ENCODE data around the gene TBC1D19.

The TBC1D19 gene

GRCh38 chr4:26729027-26729426, 145.1 kb downstream of the TBC1D19 start:
- DNase-seq (ENCODE audit: low read depth in 2 of 3, low spot score in 2 of 3) = no peak

GRCh38 chr4:26729547-26729946, 145.7 kb downstream of the TBC1D19 start:
- no peak for DNase-seq (ENCODE audit: low read depth in 2 of 3, low spot score in 2 of 3)

GRCh38 chr4:26731351-26732035, 147.6 kb downstream of the TBC1D19 start:
- DNase-seq (ENCODE audit: low read depth in 2 of 3, low spot score in 2 of 3) = no peak

- no peak for DNase-seq (ENCODE audit: low read depth in 2 of 3, low spot score in 2 of 3)
These were observed 148.5 kb downstream of the TBC1D19 start for GRCh38 chr4:26732356-26732755.

GRCh38 chr4:26736621-26737020, 152.7 kb downstream of the TBC1D19 start:
- no peak for DNase-seq (ENCODE audit: low read depth in 2 of 3, low spot score in 2 of 3)

GRCh38 chr4:26737385-26737784, 153.5 kb downstream of the TBC1D19 start:
- DNase-seq (ENCODE audit: low read depth in 2 of 3, low spot score in 2 of 3) = no peak

GRCh38 chr4:26741491-26741871, 157.6 kb downstream of the TBC1D19 start:
- DNase-seq (ENCODE audit: low read depth in 2 of 3, low spot score in 2 of 3) = no peak

- no peak for DNase-seq (ENCODE audit: low read depth in 2 of 3, low spot score in 2 of 3)
These were observed 162.9 kb downstream of the TBC1D19 start for GRCh38 chr4:26746802-26747213.

- DNase-seq (ENCODE audit: low read depth in 2 of 3, low spot score in 2 of 3) = no peak
These were observed 164.9 kb downstream of the TBC1D19 start for GRCh38 chr4:26748811-26749210.

- DNase-seq (ENCODE audit: low read depth in 2 of 3, low spot score in 2 of 3) = no peak
These were observed 166.0 kb downstream of the TBC1D19 start for GRCh38 chr4:26749867-26750266.

GRCh38 chr4:26751004-26751403, 167.1 kb downstream of the TBC1D19 start:
- no peak for DNase-seq (ENCODE audit: low read depth in 2 of 3, low spot score in 2 of 3)

- DNase-seq (ENCODE audit: low read depth in 2 of 3, low spot score in 2 of 3) = no peak
These were observed 168.0 kb downstream of the TBC1D19 start for GRCh38 chr4:26751838-26752237.

- DNase-seq (ENCODE audit: low read depth in 2 of 3, low spot score in 2 of 3) = no peak
These were observed 169.3 kb downstream of the TBC1D19 start for GRCh38 chr4:26753187-26753586.

GRCh38 chr4:26753617-26754016, 169.7 kb downstream of the TBC1D19 start:
- DNase-seq (ENCODE audit: low read depth in 2 of 3, low spot score in 2 of 3) = no peak

- DNase-seq (ENCODE audit: low read depth in 2 of 3, low spot score in 2 of 3) = no peak
These were observed 173.9 kb downstream of the TBC1D19 start for GRCh38 chr4:26757751-26758150.

- no peak for DNase-seq (ENCODE audit: low read depth in 2 of 3, low spot score in 2 of 3)
These were observed 175.0 kb downstream of the TBC1D19 start for GRCh38 chr4:26758899-26759298.

GRCh38 chr4:26762650-26763049, 178.8 kb downstream of the TBC1D19 start:
- DNase-seq (ENCODE audit: low read depth in 2 of 3, low spot score in 2 of 3) = no peak

GRCh38 chr4:26763063-26763462, 179.2 kb downstream of the TBC1D19 start:
- no peak for DNase-seq (ENCODE audit: low read depth in 2 of 3, low spot score in 2 of 3)

GRCh38 chr4:26763648-26764047, 179.8 kb downstream of the TBC1D19 start:
- DNase-seq (ENCODE audit: low read depth in 2 of 3, low spot score in 2 of 3) = no peak

GRCh38 chr4:26764231-26764630, 180.3 kb downstream of the TBC1D19 start:
- DNase-seq (ENCODE audit: low read depth in 2 of 3, low spot score in 2 of 3) = no peak

- DNase-seq (ENCODE audit: low read depth in 2 of 3, low spot score in 2 of 3) = no peak
These were observed 181.6 kb downstream of the TBC1D19 start for GRCh38 chr4:26765515-26765914.

GRCh38 chr4:26766141-26766540, 182.3 kb downstream of the TBC1D19 start:
- no peak for DNase-seq (ENCODE audit: low read depth in 2 of 3, low spot score in 2 of 3)

- DNase-seq (ENCODE audit: low read depth in 2 of 3, low spot score in 2 of 3) = no peak
These were observed 188.4 kb downstream of the TBC1D19 start for GRCh38 chr4:26772096-26772873.
